ENCODE results near the gene STN1.
A peak's percentile ranks its signal among the peaks of the same experiment; 100 is the strongest.

The STN1 gene

GRCh38 chr10:103912759-103913158 is 5.2 kb downstream of the STN1 start:
- H3K4me1 ChIP-seq (ENCODE audit: insufficient read depth, low read length, severe bottlenecking) = peaks cover 42% of the 10 kb centered on the region

DNA sequence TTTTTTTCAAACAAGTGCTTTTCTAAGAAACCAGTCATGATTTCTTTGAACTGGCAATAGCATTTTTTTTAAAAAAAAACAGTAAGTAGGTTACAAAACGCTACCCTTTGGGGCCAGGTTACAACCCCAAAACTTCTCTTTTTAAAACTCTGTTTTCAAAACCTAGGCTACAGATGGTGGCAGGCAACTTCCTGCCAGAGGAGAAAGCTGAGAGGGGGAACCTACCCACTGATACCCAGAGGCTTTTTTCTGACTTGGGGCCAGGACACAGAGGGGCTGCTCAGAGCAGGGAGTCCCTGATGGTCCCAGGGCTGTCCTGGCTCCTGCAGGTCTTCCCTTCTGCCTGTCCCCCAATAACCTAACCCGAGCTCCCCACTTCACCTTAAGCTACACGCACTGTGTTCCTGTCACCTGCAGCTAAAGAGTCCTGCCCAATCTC is 6.9 kb downstream of the STN1 start:
- no peak overlapping the region for H2AFZ ChIP-seq (ENCODE audit: low read length)
- no peaks in the 10 kb centered on the region for H4K20me1 ChIP-seq (ENCODE audit: insufficient read depth, low read length)
- TF ChIP-seq CTCF (IDR thresholded peaks at IDR 0.05; ENCODE audit: low read length) (no peak), EZH2 (IDR thresholded peaks at IDR 0.05; ENCODE audit: borderline replicate concordance, low read length) (no peak)
- no peaks in the 10 kb centered on the region for H3K79me2 ChIP-seq (ENCODE audit: insufficient read depth, low read length)
- H3K4me2 ChIP-seq (ENCODE audit: low read length) = peak overlapping the region; percentile 12; the same call in 1 of the 2 replicates
- H3K4me1 ChIP-seq (ENCODE audit: insufficient read depth, low read length, severe bottlenecking) = peaks cover 26% of the 10 kb centered on the region
- H3K9me2 ChIP-seq (ENCODE audit: low read depth, low read length) = no peaks in the 10 kb centered on the region
- H3K27me3 ChIP-seq (ENCODE audit: insufficient read depth, low read length) = no peaks in the 10 kb centered on the region
- no peaks in the 10 kb centered on the region; the same call in 1 of the 2 replicates for H3F3A ChIP-seq (ENCODE audit: insufficient read depth, low read length)
- H3K4me3 ChIP-seq (ENCODE audit: low read depth, low read length, poor library complexity, severe bottlenecking) = no peak overlapping the region
- no peak overlapping the region for H3K9ac ChIP-seq (ENCODE audit: low read length)
- H3K9me3 ChIP-seq (ENCODE audit: low read length) = peaks cover 3% of the 10 kb centered on the region; the same call in 1 of the 2 replicates
- H3K36me3 ChIP-seq (ENCODE audit: insufficient read depth, low read length) = peaks cover 25% of the 10 kb centered on the region
- H3K27ac ChIP-seq (ENCODE audit: low read depth, low read length, poor library complexity, severe bottlenecking) = no peak overlapping the region

More at GRCh38 chr10:103912759-103913158, 5.2 kb downstream of the STN1 start:
- Histone ChIP-seq H3K27me3 (ENCODE audit: insufficient read depth, low read length) (no peaks in the 10 kb centered on the region), H3K9me3 (ENCODE audit: low read length) (peaks cover 3% of the 10 kb centered on the region; the same call in 1 of the 2 replicates), H3F3A (ENCODE audit: insufficient read depth, low read length) (no peaks in the 10 kb centered on the region), H4K20me1 (ENCODE audit: insufficient read depth, low read length) (no peaks in the 10 kb centered on the region), H3K36me3 (ENCODE audit: insufficient read depth, low read length) (peaks cover 28% of the 10 kb centered on the region), H2AFZ (ENCODE audit: low read length) (no peak overlapping the region), H3K79me2 (ENCODE audit: insufficient read depth, low read length) (no peaks in the 10 kb centered on the region), H3K4me3 (ENCODE audit: low read depth, low read length, poor library complexity, severe bottlenecking) (no peak overlapping the region), H3K9me2 (ENCODE audit: low read depth, low read length) (no peaks in the 10 kb centered on the region), H3K4me2 (ENCODE audit: low read length) (no peak overlapping the region), H3K27ac (ENCODE audit: low read depth, low read length, poor library complexity, severe bottlenecking) (no peak overlapping the region), H3K9ac (ENCODE audit: low read length) (no peak overlapping the region)
- no peak for TF ChIP-seq CTCF (IDR thresholded peaks at IDR 0.05; ENCODE audit: low read length)
- TF ChIP-seq EZH2 (IDR thresholded peaks at IDR 0.05; ENCODE audit: borderline replicate concordance, low read length) = no peak

- Histone ChIP-seq H3K9me3 (ENCODE audit: low read length) (peaks cover 3% of the 10 kb centered on the region; the same call in 1 of the 2 replicates), H3K4me3 (ENCODE audit: low read depth, low read length, poor library complexity, severe bottlenecking) (no peak overlapping the region), H4K20me1 (ENCODE audit: insufficient read depth, low read length) (no peaks in the 10 kb centered on the region), H2AFZ (ENCODE audit: low read length) (no peak overlapping the region), H3K79me2 (ENCODE audit: insufficient read depth, low read length) (no peaks in the 10 kb centered on the region), H3K27me3 (ENCODE audit: insufficient read depth, low read length) (no peaks in the 10 kb centered on the region), H3K4me2 (ENCODE audit: low read length) (peak overlapping the region; percentile 12; the same call in 1 of the 2 replicates), H3K9me2 (ENCODE audit: low read depth, low read length) (no peaks in the 10 kb centered on the region), H3K36me3 (ENCODE audit: insufficient read depth, low read length) (peaks cover 19% of the 10 kb centered on the region), H3K9ac (ENCODE audit: low read length) (no peak overlapping the region), H3F3A (ENCODE audit: insufficient read depth, low read length) (no peaks in the 10 kb centered on the region; the same call in 1 of the 2 replicates), H3K4me1 (ENCODE audit: insufficient read depth, low read length, severe bottlenecking) (peaks cover 23% of the 10 kb centered on the region), H3K27ac (ENCODE audit: low read depth, low read length, poor library complexity, severe bottlenecking) (peak overlapping the region; percentile 28)
- no peak for TF ChIP-seq CTCF (IDR thresholded peaks at IDR 0.05; ENCODE audit: low read length)
- no peak for TF ChIP-seq EZH2 (IDR thresholded peaks at IDR 0.05; ENCODE audit: borderline replicate concordance, low read length)
Observed at GRCh38 chr10:103910442-103911012, 7.5 kb downstream of the STN1 start.

Data from OCI-LY1 (cell line).